ENCODE data around the gene VWA5B1.
A peak's percentile ranks its signal among the peaks of the same experiment; 100 is the strongest.
"Not testable (repeated sequence)": the region's sequence is repeated elsewhere in the genome, so short reads cannot be mapped to it uniquely, and the experiment has no call there.

VWA5B1 gene

GRCh38 chr1:20290624-20291597 lies at the start of gene VWA5B1:
VWA5B1 (plus strand) TSS chr1:20290875; CDS start chr1:20310602, 19,727 bp downstream.
- DNase-seq = no peak
- intact Hi-C loops (cut with DNase I) = no loop called here

- no peak for DNase-seq
- intact Hi-C loops (cut with DNase I) = no loop called here
These were observed 47.7 kb upstream of the VWA5B1 start for GRCh38 chr1:20242890-20243479.

- intact Hi-C loops (cut with DNase I) = no loop called here
- DNase-seq = peak in 3 of 42 donors; percentile 21 to 49 (median 44)
These were observed 41.6 kb upstream of the VWA5B1 start for GRCh38 chr1:20248971-20249612.

GRCh38 chr1:20250340-20250989 lies 40.2 kb upstream of the VWA5B1 start:
- intact Hi-C loops (cut with DNase I) = no loop called here
- DNase-seq = no peak

- intact Hi-C loops (cut with DNase I) = no loop called here
- DNase-seq = no peak
These were observed 38.1 kb upstream of the VWA5B1 start for GRCh38 chr1:20252587-20252986.

GRCh38 chr1:20255666-20256065 lies 35.0 kb upstream of the VWA5B1 start:
- intact Hi-C loops (cut with DNase I) = no loop called here
- DNase-seq = peak in 1 of 42 donors; percentile 6

- no peak for DNase-seq
- intact Hi-C loops (cut with DNase I) = no loop called here
These were observed 31.0 kb upstream of the VWA5B1 start for GRCh38 chr1:20259646-20260045.

- intact Hi-C loops (cut with DNase I) = no loop called here
These were observed 29.6 kb upstream of the VWA5B1 start for GRCh38 chr1:20261095-20261494.

GRCh38 chr1:20262810-20263534 lies 27.7 kb upstream of the VWA5B1 start:
- no peak for DNase-seq
- intact Hi-C loops (cut with DNase I) = no loop called here

More at GRCh38 chr1:20261095-20261494, 29.6 kb upstream of the VWA5B1 start:
- no peak for DNase-seq

GRCh38 chr1:20265250-20265649 lies 25.4 kb upstream of the VWA5B1 start:
- DNase-seq = peak in 5 of 42 donors; percentile 7 to 42 (median 12)
- intact Hi-C loops (cut with DNase I) = no loop called here

- intact Hi-C loops (cut with DNase I) = no loop called here
- no peak for DNase-seq
These were observed 24.5 kb upstream of the VWA5B1 start for GRCh38 chr1:20266141-20266540.

- DNase-seq = no peak
- intact Hi-C loops (cut with DNase I) = no loop called here
These were observed 24.0 kb upstream of the VWA5B1 start for GRCh38 chr1:20266642-20267041.

- DNase-seq = no peak
- intact Hi-C loops (cut with DNase I) = no loop called here
These were observed 18.9 kb upstream of the VWA5B1 start for GRCh38 chr1:20271498-20272400.

GRCh38 chr1:20273716-20274115 lies 17.0 kb upstream of the VWA5B1 start:
- DNase-seq; intact Hi-C loops (cut with DNase I): not testable (repeated sequence)

- intact Hi-C loops (cut with DNase I) = no loop called here
These were observed 15.3 kb upstream of the VWA5B1 start for GRCh38 chr1:20275319-20275925.

GRCh38 chr1:20276485-20277159 lies 14.1 kb upstream of the VWA5B1 start:
- intact Hi-C loops (cut with DNase I) = no loop called here

More at GRCh38 chr1:20275319-20275925, 15.3 kb upstream of the VWA5B1 start:
- no peak for DNase-seq

GRCh38 chr1:20278692-20279130 lies 12.0 kb upstream of the VWA5B1 start:
- intact Hi-C loops (cut with DNase I) = no loop called here
- DNase-seq = no peak

More at GRCh38 chr1:20276485-20277159, 14.1 kb upstream of the VWA5B1 start:
- no peak for DNase-seq
